ENCODE data around the gene UPP2.

Gene UPP2

GRCh38 chr2:158112992-158113391, 11.3 kb downstream of the UPP2 start:
- DNase-seq = no peak

GRCh38 chr2:158113741-158114295, 12.1 kb downstream of the UPP2 start:
- no peak for DNase-seq

- DNase-seq = no peak
Measured at GRCh38 chr2:158114516-158114915, 12.8 kb downstream of the UPP2 start.

- no peak for DNase-seq
Measured at GRCh38 chr2:158115202-158115767, 13.6 kb downstream of the UPP2 start.

- no peak for DNase-seq
Measured at GRCh38 chr2:158116936-158117335, 15.3 kb downstream of the UPP2 start.

GRCh38 chr2:158120102-158120501, 18.4 kb downstream of the UPP2 start:
- no peak for DNase-seq

- no peak for DNase-seq
Measured at GRCh38 chr2:158120664-158121641, 19.3 kb downstream of the UPP2 start.

GRCh38 chr2:158124896-158125295, 23.2 kb downstream of the UPP2 start:
- DNase-seq = no peak

GRCh38 chr2:158125756-158126498, 24.3 kb downstream of the UPP2 start:
- no peak for DNase-seq

- DNase-seq = no peak
Measured at GRCh38 chr2:158127380-158127804, 25.7 kb downstream of the UPP2 start.

- no peak for DNase-seq
Measured at GRCh38 chr2:158128168-158128973, 26.7 kb downstream of the UPP2 start.

GRCh38 chr2:158129037-158129436, 27.4 kb downstream of the UPP2 start:
- DNase-seq = no peak

- no peak for DNase-seq
Measured at GRCh38 chr2:158130832-158131473, 29.3 kb downstream of the UPP2 start.

- DNase-seq = no peak
Measured at GRCh38 chr2:158131483-158131912, 29.8 kb downstream of the UPP2 start.

GRCh38 chr2:158131919-158132566, 30.4 kb downstream of the UPP2 start:
- DNase-seq = no peak

- no peak for DNase-seq
Measured at GRCh38 chr2:158134055-158134454, 32.4 kb downstream of the UPP2 start.

GRCh38 chr2:158134655-158135054, 33.0 kb downstream of the UPP2 start:
- no peak for DNase-seq

- DNase-seq = no peak
Measured at GRCh38 chr2:158135096-158135495, 33.4 kb downstream of the UPP2 start.

GRCh38 chr2:158138255-158138654, 36.6 kb downstream of the UPP2 start:
- DNase-seq = no peak

- no peak for DNase-seq
Measured at GRCh38 chr2:158140201-158140600, 38.5 kb downstream of the UPP2 start.

- no peak for DNase-seq
Measured at GRCh38 chr2:158142165-158142564, 40.5 kb downstream of the UPP2 start.

Data from stimulated activated CD4-positive, alpha-beta T cell treated with anti-CD3 and anti-CD28 coated beads, Interleukin-15, amount 100 ng/mL, for 24 hours (primary cell).